Measurements from ENCODE around the gene NR3C1.

DNA sequence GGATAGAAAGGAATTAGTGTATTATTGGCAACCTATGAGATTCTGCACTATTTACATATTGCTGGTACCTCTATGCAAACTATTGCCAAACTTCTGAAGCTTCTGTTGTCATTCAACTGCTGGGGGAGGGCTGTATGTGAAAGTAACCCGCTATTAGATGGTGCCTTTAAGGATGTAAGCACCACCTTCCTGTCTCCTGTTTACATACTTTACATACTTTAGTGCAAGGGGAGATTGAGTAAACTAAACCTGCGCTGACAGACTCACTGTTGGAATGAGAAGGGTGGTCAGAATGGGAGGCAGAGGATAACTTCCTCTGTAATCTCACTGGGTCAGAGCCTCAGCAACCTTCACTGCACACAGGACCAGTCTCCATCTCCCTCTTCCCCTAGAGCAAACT lies 123.8 kb downstream of the NR3C1 start:
- no peak for TF ChIP-seq POLR2A (IDR thresholded peaks at IDR 0.05; ENCODE audit: low read depth, low read length)
- no peak for TF ChIP-seq POLR2AphosphoS5 (IDR thresholded peaks at IDR 0.05; ENCODE audit: low read depth, low read length)

Measured in GM12891 (cell line).